22Rv1 (cell line): ENCODE measurements around the gene CLSTN2.

Source experiments
- H3K27ac ChIP-seq: fragments of 450-650 bp; 2 replicates; pipeline ENCODE4 v1.5.1; 2017
- CTCF ChIP-seq: fragments of 450-650 bp; IDR thresholded peaks from 2 replicates; pipeline ENCODE4 v1.5.1; 2017; ENCODE audit warnings: mild to moderate bottlenecking
- ZFX ChIP-seq: fragments of 450-650 bp; IDR thresholded peaks from 2 replicates; pipeline ENCODE4 v1.6.1; 2017; ENCODE audit warnings: antibody characterized with exemption, borderline replicate concordance

CLSTN2 gene

GRCh38 chr3:139935016-139935865 is at the start of gene CLSTN2:
TSS of gene CLSTN2 (plus strand) at chr3:139935185.
- TF ChIP-seq ZFX = no peak
- TF ChIP-seq CTCF = peak; percentile 3; the same call in 1 of the 2 replicates
- H3K27ac ChIP-seq = no peak within 1 kb of the TSS

- no peak overlapping the region for H3K27ac ChIP-seq
- TF ChIP-seq ZFX = no peak
Measured at GRCh38 chr3:139887431-139887830, 47.6 kb upstream of the CLSTN2 start.

GRCh38 chr3:139888561-139889140 is 46.3 kb upstream of the CLSTN2 start:
- TF ChIP-seq CTCF (no peak), ZFX (no peak)
- H3K27ac ChIP-seq = no peak overlapping the region

DNA sequence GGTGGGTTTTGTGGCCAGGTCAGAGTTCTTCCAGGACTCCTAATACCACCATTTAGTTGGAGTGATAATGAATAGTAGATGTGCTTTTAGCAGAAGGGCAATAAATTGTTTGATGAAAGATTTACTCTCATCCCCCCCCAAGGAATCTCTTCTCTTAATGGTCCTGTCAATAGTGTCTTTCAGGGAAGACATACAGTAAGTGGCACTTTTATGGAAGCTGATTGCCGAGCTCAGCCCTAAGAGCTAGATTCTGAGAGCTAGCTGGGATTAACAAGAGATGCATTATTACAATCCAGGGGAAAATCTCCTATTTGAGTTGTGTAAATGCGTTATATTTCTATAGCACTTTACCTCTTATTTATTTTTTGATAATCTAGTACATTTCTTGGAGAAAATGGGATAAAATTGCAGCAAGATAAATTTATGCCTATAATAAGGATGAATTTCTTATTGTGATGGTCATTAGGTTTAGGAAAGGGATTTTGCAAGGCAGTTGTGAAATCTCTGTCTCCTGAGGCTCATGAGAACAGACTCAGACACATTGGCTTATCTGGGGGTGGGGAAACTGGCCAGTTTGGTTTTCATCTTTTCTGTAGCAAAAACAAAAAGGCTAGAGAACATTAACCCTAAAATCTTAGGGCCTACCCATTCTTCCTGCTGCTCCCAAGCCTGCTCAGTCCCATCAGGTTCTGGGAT is 41.6 kb upstream of the CLSTN2 start:
- TF ChIP-seq CTCF (no peak), ZFX (no peak)
- no peak overlapping the region for H3K27ac ChIP-seq

- TF ChIP-seq CTCF (no peak), ZFX (no peak)
- H3K27ac ChIP-seq = no peak overlapping the region
Measured at GRCh38 chr3:139893963-139894642, 40.9 kb upstream of the CLSTN2 start.

GRCh38 chr3:139894643-139894989 is 40.4 kb upstream of the CLSTN2 start:
- no peak for TF ChIP-seq CTCF
- no peak for TF ChIP-seq ZFX
- H3K27ac ChIP-seq = no peak overlapping the region

- H3K27ac ChIP-seq = no peak overlapping the region
- TF ChIP-seq ZFX (no peak), CTCF (no peak)
Measured at GRCh38 chr3:139897759-139898158, 37.2 kb upstream of the CLSTN2 start.
